Glomerular visceral epithelial cell (primary cell): ENCODE results near the gene ERCC6L2.

Experiments
- DNase-seq: peaks from one replicate; pipeline ENCODE4 v3.0.0-alpha.2; 2016; ENCODE audit errors: extremely low spot score

The ERCC6L2 gene

DNA sequence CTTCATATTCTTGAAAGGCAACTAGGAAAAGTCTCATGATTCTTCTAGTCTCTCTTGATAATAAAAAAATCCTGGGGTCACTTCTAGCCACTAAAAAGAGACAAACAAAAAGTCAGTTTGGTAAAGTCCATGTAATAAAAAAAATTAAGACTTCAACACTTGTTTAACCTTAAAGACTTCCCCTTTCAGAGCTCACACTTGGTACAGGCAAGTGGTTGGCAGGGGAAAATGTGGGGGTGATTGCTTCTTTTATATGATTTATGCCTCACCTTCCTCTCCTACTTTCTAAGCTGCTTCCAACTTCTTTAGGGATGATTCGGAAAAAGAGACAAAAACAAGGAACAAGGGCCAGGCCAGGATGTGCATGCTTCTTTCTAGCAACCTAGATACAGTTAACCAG is 5.1 kb upstream of the ERCC6L2 start:
- DNase-seq = no peak

DNA sequence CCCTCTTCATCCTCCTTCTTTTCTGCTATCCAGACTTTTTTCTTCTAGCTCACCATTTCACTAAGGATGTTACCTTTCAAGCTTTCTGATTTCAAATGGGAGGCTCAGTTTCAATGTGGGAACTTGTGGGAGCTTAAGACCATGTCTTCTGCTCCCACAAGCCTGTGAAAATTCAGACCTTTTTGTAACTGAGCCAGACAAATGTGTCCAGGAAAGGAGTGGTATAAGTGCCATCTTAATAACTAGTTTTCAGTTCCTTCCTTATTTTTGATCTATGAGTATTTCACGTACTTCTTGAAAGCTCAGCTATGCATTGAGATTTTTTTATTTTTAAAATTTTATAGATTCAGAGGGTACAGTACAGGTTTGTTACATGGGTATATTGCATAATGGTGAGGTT is 4.6 kb upstream of the ERCC6L2 start:
- DNase-seq = no peak

DNA sequence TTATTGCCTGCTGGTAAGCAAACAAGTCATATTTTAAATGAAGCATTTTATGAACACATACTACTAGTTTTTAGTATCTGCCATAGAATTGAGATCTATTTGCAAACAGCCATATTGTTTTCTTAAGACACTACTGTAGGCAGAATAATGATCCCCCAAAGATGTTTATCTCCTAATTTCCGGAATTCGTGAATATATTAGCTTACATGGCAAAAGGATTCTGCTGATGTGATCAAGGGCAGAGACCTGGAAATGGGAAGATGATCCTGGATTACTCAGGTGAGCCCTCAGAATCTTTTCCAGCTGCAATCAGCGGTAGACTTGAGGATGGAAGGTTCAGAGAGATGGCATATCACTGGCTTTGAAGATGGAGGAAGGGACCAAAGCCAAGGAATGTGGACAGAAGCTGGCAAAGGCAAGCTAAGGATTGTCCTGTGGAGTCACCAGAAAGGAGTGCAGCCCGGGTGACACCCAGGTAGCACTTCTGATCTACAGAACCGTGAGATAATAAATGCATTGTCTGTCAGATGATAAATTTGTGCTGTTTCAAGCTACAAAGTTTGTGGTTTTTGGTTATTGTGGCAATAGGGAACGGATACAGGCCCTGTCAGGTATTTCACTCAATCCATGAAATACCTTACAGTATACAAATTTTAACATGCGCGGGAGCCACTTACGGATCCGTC is 1.0 kb upstream of the ERCC6L2 start:
- no peak for DNase-seq

DNA sequence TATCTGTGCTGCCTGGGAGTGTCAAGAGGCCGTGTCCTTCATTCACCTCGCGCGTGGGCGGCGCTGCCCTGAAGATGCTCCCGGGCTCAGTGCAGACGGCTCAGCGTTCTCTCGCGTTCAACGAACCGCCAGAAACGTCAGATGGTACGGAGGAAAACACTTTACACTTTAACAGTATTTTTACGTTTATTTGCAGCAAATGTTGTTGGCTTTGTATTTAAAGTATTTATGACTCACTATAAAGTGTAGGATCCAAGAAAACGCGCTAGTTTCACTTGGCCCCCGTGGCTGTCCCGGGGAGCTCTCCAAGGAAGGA is 544 bp upstream of the ERCC6L2 start:
- peak; percentile 36 for DNase-seq

DNA sequence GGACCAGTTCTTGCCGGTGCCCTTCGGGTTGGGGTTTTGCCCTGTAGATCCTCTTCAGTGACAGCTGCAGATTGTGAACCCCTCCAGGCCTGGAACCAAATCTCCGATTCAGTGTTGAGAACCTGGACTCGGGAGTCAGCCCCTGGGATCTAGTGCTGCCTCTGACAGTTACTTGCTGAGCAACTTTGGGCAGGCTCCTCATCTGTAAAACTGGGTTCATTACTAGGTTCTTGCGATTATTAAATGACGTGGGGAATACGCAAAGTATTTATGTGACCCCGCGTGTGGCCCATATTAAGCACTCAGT is 600 bp downstream of the ERCC6L2 start:
- no peak for DNase-seq

DNA sequence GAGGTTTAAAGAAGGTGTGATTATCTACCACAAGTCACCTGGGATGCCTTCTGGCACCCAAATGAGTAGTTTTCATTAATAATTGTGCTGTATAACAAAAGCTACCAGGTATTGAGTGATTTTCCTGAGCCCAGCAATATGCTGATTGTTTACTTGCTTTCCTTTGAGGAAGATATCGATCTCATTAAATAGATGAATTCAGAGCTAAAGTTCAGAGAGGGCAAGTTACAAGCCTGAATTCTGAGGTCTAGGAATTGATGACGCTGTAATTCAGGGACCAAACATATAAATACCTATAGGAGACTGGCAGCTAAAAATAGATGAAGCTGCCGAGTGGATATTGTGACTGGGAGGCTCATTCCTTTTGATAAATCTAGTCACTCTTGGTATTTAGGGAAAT is 1.1 kb downstream of the ERCC6L2 start:
- no peak for DNase-seq

DNA sequence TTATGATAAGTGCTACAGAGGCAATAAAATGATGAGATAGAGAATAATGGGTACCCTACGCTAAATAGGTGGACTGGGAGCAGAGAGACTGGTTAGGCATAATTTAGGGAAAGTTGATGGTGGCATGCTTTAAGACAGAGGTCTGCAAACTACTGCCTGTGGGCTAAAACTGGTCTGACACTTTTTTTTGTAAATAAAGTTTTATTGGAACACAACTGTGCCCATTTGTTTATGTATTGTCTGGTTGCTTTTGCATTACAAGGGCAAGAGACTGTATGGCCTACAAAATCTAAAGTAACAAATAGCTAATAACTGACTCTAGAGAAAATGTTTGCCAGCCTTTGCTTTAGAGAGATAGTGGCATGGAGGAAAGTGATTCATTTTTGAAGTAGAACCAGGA is 2.5 kb downstream of the ERCC6L2 start:
- DNase-seq = no peak

DNA sequence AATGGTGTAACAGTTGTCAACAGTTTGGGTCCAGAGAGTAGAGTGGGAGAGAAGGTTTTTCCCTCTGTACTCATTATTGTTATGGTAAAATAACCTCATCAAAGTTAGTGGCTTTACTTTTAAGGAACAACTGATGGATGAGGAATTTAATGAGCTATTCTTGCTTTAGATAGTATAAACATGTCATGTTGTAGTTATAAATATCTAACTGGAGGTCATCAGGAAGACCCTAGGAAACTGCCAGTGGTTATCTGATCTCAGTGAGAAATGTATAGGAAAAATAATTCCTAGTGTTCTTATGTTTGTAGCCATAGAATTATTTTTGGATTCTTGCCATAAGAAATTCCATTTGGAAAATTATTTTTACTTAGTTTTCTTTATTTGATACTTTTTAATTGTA is 4.1 kb downstream of the ERCC6L2 start:
- no peak for DNase-seq

DNA sequence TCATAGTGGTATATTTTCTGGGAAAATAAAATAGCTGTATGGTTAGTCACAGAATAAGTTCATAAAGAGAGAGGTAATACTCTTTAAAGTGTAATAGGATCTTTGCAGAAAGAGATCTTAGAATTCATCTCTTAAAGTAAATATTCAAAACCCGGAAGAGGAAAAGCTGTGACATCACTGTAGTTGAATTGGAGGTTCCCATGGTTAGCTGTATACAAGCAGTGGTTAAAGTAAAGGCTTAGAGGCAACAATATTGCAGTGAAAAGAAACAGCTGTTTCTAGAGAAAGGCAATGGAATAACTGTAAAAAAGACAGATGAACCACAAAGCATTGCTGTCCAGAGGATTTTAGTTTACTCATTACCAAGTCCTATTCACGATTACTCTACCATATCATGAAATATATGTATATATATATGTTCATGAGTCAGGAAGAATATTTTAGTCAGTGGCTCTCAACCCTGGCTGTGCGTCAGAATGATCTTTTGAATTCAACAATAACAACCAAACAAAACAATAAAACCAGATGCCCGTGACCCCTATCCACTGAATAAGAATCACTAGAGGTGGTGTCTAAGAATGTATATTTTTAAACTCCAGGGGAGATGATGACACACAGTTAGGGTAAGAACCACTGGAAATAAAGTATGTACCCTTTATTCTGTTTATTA is 4.7 kb downstream of the ERCC6L2 start:
- peak; percentile 30 for DNase-seq

DNA sequence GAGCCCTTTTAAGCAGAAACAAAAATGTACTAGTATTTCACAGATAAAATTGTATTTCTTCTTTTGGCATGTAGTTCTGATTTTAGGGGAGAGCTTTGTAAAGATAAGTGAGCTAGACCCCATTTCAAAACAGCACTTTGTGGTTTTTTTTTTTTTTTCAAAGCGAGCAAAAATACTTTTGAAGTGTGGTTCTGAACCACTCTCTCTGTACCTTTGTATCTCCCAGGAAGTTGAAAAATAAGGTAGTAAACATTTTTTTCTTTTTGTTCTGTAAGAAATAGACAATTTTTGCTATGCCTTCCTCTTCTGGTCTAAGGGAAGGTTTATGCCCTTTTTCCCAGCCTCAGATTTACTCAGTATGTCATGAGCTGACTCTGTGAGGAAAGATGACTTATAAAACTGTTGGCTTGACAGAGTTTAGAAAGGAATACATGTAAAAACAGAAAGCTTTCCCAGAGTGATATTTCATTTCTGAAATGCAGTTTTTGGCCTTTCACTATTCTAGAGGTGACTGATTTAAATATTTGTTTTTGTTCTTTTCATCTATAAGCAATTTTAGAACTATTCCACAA is 12.5 kb downstream of the ERCC6L2 start:
- no peak for DNase-seq

DNA sequence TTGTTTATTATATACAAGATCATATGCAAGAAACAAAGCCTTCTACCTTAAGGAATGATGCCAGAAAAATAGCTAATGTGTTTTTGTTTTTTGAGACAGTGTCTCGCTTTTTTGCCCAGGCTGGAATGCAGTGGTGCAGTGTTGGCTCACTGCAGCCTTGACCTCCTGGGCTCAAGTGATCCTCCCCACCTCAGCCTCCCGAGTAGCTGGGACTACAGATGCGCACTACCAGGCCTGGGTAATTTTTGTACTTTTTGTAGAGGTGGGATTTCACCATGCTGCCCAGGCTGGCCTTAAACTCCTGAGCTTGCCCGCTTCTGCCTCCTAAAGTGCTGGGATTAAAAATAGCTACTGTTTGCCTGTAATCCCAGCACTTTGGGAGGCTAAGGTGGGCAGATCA is 15.1 kb downstream of the ERCC6L2 start:
- no peak for DNase-seq

DNA sequence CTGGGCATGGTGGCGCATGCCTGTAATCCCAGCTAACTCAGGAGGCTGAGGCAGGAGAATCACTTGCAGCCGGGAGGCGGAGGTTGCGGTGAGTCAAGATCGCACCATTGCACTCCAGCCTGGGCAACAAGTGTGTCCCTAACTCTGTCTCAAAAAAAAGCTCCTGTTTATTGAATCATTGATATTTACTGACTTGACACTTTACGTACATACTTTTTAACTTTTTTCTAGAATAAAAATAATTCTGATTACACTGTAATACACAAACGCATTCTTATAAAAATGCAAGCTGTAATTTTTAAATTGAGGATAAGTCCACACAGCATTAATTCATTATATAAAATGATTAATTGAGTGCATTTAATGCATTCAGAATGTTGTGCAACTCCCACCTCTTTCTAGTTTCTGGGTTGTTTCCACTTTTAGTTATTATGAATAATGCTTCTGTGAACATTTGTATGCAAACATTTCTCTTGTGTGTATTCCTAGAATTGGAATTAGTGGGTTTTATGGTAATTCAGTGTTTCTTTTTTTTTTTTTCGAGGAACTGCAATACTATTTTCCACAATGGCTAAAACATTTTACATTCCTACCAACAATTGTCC is 15.7 kb downstream of the ERCC6L2 start:
- DNase-seq = no peak

DNA sequence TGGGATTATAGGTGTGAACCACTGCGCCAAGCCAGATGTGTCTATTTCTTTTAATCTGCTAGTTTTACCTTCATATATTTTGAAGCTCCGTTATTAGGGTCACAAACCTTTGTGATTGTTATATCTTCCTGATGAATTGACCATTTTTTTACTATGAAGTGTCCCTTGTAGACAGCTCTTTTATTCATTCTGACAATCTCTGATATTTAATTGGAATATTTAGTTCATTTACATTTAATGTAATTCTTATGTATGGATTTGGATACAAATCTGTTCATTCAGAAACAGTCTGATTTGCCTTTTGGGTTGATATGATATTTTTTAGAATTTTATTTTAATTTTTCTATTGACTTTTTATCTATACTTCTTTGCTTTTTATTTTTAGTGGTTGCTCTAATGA is 17.2 kb downstream of the ERCC6L2 start:
- no peak for DNase-seq

DNA sequence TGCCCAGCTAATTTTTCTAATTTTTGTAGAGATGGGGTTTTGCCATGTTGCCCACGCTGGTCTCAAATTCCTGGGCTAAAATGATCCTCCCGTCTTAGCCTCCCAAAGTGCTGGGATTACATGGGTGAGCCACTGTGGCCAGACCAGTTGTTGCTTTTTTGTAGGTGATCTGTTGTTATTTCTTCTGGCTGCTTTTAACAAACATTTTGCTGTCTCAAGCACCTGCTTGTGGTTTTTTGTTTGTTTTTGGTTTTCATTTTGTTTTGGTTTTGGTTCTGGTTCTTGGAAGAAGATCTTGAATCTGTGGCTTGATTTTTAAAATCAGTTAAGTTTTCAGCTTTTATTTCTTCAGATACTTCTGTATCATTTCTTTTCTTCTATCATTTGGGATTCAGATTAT is 21.1 kb downstream of the ERCC6L2 start:
- DNase-seq = no peak

DNA sequence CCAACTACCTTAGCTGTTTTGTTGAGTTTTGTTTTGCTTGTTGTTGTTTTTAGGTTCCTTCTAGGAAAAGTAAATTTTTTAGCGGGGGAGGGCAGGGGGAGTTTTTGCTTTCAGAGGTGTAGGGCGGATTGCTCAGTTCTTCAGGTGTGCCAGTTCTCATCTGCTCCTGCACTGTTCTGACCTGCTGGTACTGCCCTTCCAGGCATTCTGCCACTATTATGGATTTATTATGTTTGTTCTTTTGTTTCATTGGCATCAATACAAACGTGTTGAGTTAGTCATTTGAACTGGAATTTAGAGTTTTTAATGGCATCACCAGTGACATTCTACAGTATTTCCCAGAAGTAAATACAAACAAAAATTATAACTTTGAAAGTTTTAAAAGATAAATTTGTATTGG is 26.0 kb downstream of the ERCC6L2 start:
- DNase-seq = no peak

DNA sequence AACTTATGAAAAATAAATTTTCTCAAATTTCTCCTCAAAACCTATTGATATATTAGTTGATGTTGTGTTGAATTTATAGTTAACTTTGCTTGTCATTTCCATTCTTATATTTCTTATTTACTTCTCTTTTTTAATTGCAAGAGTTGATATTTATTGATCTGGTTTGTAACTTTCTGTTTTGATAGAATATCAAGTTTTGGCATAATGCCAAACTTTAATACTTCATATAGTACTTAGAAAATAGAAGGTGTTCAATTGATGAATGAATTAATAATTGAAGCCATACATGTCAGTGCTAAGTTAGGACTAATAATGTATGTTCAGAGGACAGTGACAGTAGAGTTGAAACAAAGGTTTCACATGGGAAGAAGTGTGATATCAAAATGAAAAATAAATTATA is 27.9 kb downstream of the ERCC6L2 start:
- no peak for DNase-seq

DNA sequence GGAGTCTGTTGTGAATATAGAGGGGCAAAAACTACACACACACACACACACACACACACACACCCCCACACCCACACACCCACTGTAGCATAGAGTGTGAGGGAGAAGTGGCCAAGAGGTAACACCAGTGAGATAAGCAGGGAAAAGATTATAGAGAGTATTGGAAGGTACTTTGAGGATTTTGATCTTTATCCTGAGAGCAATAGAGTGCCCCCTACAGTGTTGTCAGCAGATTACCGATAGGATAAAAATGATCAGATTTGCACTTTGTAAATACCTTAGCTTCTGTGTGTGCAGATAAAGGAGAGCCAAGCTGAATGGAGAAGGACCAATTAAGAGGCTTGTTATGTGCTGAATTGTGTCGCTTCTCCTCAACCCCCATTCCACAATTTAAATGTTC is 32.3 kb downstream of the ERCC6L2 start:
- DNase-seq = no peak

DNA sequence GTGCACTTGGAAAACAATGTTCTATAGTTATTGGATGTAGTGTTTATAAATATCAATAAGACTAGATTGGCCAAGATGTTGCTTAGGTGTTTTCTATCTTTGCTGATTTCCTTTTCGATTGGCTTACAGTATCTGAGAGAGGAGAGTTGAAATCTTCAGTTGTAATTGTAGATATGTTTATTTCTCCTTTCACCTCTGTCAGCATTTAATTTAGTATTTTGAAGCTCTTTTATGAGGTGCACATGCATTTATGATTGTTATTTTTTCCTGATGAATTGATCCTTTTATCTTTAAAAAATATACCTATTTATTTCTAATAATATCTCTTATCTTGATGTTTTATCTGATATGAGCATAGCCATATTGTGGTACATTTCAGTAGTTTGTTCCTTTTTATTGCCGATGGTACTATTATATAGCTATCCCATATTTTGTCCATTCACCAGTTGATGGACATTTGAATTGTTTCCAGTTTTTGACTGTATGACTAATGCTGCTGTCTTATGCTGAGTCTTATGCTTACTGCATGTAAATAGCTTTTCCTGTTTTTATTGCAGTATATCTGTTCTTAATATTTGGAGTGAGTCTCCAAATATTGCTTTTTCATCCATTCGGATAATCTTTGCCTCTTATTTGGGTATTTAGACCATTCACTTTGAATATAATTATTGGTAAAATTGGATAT is 34.7 kb downstream of the ERCC6L2 start:
- DNase-seq = no peak

DNA sequence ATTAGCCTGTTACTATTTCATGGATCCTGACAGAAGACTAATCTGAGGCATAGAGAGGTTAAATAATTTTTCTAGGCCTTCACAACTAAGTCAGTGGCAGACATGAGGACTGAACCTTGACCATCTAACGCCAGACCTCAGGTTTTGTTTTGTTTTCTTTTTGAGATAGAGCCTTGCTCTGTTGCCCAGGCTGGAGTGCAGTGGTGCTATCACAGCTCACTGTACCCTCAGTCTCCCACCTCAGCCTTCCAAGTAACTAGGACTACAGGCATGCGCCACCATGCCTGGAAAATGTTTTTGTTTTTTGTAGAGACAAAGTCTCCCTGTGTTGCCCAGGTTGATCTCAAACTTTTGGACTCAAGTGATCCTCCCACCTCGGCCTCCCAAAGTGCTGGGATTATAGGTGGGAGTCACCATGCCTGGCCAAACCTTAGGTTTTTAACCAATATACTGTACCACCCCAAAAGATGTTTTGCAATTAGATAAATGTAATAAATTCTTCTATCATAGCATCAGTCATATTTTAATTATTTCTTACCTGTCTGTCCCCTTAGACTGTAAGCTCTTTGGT is 35.4 kb downstream of the ERCC6L2 start:
- no peak for DNase-seq

DNA sequence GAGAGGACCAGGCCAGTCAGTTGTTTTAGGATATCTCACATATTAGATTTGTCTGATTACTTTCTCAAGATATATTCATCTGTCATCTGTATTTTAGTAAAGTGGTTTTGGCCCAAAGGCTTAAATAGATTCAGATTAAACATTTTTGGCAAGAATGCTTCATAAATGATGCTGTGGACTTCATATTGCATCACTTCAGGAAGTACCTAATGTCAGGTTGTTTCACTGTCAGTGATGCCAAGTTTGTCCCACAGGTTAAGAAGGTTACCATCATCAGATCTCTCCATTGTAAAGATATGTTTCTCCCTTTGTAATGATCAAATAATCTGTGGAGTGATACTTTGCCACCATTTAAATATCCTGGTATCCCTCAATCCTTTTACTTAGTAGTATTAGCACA is 37.3 kb downstream of the ERCC6L2 start:
- no peak for DNase-seq

DNA sequence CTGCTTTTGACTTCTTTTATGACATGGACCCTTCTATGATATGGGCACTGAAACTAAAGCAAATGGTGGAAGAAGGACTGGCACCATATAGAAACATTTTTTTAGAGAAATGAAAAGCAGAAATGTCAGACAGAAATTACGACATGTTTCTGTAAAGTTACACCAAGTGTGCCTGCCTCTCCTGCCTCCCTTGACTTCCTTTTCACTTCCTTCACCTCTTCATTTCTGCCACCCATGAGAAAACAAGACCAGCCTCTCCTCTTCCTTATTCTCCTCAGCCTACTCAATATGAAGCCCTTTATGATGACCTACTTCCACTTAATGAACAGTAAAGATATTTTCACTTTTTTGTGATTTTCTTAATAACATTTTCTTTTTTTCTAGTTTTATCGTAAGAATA is 44.5 kb downstream of the ERCC6L2 start:
- DNase-seq = no peak

DNA sequence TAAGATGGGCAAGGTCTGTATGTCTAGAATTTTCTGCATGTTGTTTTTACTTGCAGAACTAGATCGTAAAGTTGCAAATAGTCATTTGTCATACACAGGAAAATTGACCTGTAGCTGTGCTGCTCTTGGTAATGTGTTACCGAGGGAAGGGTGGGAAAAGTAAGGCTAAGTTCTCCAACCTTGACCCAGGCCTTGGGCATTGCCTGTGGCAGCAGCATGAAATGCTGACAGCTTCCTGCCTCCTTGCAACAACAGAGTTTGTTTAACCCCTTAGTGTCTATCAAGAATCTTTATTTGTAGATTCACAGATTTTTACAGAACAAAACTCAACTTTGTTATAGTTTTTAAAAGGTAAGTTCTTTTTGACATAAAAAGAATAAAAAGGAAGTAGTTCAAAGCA is 48.3 kb downstream of the ERCC6L2 start:
- DNase-seq = no peak

DNA sequence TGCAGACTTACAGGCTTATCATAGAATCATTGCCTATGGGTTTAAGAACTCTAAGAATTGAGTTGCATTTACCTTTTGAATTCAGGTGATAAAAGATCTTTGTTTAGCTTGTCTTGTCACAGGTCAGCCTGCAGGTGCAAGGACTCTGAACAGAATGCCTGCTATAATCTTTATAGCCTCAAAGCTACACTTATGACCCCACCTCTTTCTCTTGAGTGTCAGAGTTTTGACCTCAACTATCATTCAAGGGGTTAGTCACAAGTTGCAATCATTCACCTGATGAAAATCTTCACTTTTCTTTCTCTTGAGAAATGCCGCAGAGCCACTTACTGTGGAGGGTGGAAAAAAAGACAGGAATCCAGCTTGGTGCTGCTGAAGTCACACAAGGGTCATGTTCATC is 49.5 kb downstream of the ERCC6L2 start:
- no peak for DNase-seq
